ENCODE measurements around the gene TOR1B.
"Not testable (repeated sequence)": the region's sequence is repeated elsewhere in the genome, so short reads cannot be mapped to it uniquely, and the experiment has no call there.

Gene TOR1B, protein sequence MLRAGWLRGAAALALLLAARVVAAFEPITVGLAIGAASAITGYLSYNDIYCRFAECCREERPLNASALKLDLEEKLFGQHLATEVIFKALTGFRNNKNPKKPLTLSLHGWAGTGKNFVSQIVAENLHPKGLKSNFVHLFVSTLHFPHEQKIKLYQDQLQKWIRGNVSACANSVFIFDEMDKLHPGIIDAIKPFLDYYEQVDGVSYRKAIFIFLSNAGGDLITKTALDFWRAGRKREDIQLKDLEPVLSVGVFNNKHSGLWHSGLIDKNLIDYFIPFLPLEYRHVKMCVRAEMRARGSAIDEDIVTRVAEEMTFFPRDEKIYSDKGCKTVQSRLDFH

DNA sequence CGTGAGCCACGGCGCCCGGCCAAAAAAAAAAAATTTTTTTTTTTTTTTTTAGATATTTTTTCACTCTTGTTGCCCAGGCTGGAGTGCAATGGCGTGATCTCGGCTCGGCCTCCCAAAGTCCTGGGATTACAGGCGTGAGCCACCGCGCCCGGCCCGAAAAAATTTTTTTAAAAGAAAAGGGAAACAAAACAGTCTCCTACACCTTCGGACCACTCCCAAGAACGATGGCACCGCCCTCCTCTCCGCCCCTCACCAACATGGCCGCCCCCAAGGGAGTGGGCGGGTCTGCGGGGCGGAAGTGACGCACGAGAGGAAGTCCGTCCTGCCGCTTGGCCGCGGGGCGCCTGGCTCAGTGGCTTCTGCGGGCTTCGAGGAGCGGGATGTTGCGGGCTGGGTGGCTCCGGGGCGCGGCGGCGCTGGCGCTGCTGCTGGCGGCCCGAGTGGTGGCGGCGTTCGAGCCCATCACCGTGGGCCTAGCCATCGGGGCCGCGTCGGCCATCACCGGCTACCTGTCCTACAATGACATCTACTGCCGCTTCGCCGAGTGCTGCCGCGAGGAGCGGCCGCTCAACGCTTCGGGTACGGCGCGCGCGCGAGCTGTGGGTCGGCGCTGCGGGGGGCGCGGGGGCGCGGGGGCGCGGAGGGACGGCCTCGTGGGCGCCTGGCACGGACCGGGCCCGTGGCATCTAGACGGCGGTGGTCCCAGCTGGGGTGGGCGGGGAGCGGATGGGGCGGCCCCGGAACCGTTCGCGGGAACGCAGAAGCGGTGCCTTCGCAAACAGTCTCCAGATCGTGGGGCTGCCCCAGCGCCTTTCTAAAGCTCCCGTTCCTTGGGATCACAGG is at the start of gene TOR1B:
Gene TOR1B (plus strand): TSS at position 352 of the 843 bp plus-strand sequence. CDS start 29 bp downstream, at position 381.
- DNase-seq (ENCODE audit: low read depth, low spot score), result peak; percentile 72

GRCh38 chr9:129755151-129755550 is 47.8 kb upstream of the TOR1B start:
- no peak for DNase-seq (ENCODE audit: low read depth, low spot score)

GRCh38 chr9:129756191-129756590 is 46.8 kb upstream of the TOR1B start:
- no peak for DNase-seq (ENCODE audit: low read depth, low spot score)

- DNase-seq (ENCODE audit: low read depth, low spot score), result no peak
These were observed 45.9 kb upstream of the TOR1B start for GRCh38 chr9:129757045-129757444.

DNA sequence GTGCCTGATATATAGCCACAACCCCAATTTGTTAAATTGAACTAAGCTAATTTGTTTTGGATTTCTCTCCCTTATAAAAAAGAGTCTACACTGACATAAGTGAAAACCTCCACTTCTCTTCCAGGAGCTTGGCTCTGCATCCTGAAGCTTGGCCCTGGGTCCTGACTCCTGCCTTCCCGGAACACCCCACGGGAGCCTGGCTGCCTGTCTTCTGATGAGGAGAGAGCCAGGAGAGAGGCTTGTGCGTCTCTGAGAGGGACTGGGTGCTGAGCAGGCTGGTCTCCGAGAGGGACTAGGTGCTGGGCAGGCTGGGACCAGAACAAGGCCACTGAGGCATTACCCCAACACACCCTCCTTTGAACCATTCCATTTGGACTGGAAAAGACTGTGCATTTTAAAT is 43.7 kb upstream of the TOR1B start:
- no peak for DNase-seq (ENCODE audit: low read depth, low spot score)

DNA sequence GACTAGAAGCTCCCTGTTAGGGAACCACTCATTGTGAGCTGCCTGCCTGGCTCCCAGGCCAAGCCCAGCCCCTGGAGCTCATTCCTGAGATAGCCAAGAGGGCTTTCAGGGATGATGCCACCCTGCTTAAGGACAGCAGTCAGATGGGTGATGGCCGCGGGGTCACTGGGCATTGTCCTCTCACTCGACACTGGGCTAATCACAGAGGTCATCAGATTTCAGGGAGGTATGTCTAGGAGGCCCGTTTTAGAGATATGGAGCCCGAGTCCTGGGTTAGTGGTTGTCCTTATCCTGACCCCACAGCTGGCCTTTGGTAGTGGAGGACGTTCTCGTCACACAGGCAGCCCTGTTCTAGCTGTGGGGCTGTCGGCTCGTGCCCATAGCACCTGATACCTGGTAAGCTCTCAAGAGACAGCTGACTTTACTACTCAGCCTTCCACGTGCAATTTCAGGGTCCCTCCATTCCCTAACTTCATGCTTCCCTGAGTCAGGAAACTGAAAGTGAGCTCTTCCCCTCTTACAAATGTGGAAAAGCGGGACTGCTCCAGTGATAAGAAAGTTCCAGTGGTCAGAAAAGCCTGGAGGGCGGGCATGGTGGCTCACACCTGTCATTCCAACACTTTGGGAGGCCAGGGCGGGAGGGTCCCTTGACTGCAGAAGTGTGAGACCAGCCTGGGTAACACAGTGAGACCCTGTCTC is 43.0 kb upstream of the TOR1B start:
- DNase-seq (ENCODE audit: low read depth, low spot score), result no peak

DNA sequence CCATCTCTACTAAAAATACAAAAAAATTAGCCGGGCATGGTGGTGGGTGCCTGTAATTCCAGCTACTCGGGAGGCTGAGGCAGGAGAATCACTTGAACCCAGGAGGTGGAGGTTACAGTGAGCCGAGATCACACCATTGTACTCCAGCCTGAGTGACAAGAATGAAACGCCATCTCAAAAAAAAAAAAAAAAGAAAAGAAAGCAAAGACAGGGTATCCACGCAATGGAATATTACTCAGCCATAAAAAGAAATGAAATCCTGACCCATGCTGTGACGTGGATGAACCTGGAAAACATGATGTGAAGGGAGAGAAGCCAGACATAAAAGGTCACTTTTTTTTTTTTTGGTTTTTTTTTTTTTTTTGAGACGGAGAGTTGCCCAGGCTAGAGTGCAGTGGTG is 42.2 kb upstream of the TOR1B start:
- not testable (repeated sequence) for DNase-seq (ENCODE audit: low read depth, low spot score)

GRCh38 chr9:129761293-129761900 is 41.6 kb upstream of the TOR1B start:
- no peak for DNase-seq (ENCODE audit: low read depth, low spot score)

GRCh38 chr9:129761901-129762369 is 41.0 kb upstream of the TOR1B start:
- DNase-seq (ENCODE audit: low read depth, low spot score), result no peak

DNA sequence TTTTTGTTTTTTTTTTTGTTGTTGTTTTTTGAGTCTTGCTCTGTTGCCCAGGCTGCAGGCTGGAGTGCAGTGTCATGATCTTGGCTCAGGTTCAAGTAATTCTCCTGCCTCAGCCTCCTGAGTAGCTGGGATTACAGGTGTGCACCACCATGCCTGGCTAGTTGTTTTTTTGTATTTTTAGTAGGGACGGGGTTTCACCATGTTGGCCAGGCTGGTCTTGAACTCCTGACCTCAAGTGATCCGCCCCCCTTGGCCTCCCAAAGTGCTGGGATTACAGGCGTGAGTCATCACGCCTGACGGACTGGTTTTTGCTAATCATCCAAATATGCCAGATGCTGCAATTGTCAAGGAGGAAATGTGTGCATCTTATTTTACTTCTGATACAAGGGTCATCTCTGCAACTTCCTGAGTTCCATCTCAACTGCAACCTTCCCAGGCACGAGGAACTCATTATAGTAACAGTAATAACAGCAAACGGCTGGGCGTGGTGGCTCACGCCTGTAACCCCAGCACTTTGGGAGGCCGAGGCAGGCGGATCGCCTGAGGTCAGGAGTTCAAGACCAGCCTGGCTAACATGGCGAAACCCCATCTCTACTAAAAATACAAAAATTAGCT is 40.5 kb upstream of the TOR1B start:
- DNase-seq (ENCODE audit: low read depth, low spot score), result not testable (repeated sequence)

GRCh38 chr9:129762985-129763926 is 39.7 kb upstream of the TOR1B start:
- no peak for DNase-seq (ENCODE audit: low read depth, low spot score)

GRCh38 chr9:129765764-129766317 is 37.1 kb upstream of the TOR1B start:
- DNase-seq (ENCODE audit: low read depth, low spot score), result no peak

- DNase-seq (ENCODE audit: low read depth, low spot score), result no peak
These were observed 34.5 kb upstream of the TOR1B start for GRCh38 chr9:129768486-129768885.

GRCh38 chr9:129769669-129770068 is 33.3 kb upstream of the TOR1B start:
- no peak for DNase-seq (ENCODE audit: low read depth, low spot score)

DNA sequence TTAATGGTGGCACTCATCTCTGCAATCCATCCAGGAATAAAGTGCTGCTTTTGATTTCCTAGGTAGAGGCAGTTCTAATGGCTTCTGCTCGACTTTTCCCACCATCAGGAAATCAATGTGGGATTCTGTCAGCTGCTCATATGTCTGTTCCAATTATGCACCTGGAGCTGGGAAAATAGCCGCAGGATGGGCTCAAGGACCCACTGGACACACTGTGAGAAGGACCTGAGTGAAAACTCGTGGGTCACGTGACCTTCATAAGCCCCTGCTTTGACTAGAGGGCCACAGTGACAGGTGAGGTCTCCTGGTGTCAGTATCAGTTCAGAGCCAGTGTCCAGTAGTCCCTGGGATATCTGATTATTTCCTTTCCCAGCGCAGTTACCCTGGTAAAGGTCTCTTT is 32.2 kb upstream of the TOR1B start:
- no peak for DNase-seq (ENCODE audit: low read depth, low spot score)

DNA sequence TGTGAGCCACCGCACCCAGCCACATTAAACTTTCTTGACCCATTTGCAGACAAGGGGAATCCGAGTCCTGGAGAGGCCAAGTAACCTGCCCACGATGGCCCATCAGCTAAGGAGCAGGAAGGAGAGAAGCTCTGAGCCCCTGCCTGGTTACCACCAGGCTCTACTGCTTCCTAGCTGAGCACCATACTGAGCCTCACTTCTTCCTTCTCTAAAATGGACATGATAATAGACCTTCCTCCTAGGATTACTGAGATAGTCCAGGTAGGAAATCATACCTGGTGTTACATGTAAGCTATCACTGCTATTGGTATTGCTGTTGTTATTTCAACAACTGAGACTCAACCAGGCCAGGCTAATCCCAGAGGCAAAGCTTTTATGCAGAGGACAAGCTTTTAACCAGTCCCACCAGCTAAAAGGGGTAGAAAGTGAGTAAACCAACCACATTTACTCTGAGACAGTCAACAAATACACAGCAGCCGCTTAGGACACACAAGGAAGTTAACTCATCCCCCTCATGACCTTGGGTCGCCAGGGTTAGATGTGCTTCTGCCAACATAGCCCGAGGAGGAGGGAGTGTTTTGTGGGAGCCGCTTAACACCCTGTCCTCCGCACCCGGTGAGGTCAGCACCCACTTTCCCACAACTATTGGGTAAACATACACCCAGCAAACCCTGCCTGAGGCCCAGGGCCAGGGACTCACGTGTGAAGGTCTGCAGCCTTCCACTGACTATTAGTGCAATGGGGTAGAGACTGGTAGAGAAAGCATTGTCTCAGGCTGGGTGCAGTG is 29.5 kb upstream of the TOR1B start:
- no peak for DNase-seq (ENCODE audit: low read depth, low spot score)

- DNase-seq (ENCODE audit: low read depth, low spot score), result no peak
These were observed 28.1 kb upstream of the TOR1B start for GRCh38 chr9:129774791-129775447.

- DNase-seq (ENCODE audit: low read depth, low spot score), result no peak
These were observed 27.6 kb upstream of the TOR1B start for GRCh38 chr9:129775448-129775798.

- DNase-seq (ENCODE audit: low read depth, low spot score), result not testable (repeated sequence)
These were observed 26.9 kb upstream of the TOR1B start for GRCh38 chr9:129776096-129776495.
